GM19035 (cell line): Measurements from ENCODE around the gene CENPE.

Source experiments
- ATAC-seq: cut with Tn5 transposase; IDR thresholded peaks from one replicate; pipeline ENCODE4 v1.9.1; 2021; ENCODE audit not compliant: unreplicated experiment

Gene CENPE

DNA sequence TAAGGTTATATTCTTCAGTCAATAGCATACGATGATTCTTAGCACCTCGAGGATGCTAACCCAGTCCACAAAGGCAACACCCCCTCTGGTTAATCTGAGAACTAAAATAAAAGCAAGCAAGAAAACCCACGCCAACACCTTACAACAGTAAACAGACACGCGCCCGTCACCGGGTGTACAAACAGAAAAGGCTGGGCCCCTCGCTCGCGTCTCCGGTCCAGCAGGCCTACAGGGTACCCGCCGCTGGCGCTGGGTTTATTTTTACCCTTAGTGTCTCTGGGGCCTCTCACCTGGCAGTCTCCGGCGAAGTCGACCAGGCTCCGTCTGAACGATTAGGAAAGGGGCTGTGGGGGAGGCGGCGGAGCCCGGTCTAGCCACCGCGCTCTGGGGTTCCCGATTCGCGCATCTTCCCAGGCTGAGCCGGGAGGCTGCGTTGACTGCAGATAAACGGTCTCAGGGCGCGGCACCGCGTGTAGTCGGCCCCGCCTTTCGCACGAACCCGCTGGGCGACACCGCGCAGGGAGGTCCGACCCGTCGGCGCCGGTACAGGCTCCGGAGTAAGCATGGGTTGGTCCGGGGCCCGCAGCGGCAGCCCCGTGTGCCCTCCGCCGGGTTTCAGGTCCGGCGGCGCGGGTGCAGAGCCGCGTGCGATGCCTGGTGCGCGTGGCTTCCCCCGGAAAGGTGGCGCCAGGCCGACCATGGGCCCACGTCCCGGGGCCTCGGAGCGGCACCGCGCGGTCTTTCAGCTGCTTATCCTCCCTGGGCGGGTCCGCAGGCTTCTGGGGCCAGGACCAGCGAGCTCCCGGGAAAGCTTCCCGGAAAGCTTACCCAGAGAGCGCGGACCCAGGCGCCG, 122.0 kb downstream of the CENPE start:
- ATAC-seq: peak; percentile 52

DNA sequence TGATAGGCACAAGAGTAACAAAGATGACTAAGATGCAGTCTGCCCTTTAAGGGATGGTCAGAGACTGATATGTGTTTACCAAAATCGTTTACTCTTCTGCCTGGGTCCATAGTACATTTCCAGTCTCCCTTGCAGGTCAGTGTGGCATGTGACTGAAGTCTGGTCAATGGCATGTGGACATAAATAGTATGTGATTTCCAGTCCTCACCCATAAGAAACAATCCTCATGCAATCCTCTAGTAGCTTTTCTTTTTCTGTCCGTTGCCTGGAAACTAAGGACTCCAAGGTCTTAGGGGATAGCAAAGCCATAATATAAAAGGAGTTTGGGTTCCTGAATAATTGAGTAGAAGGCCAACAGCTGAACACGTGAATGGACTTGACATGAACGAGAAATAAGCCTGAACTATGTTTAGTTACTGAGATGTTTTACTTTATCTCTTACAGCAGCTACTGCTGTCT, 122.7 kb downstream of the CENPE start:
- peak; percentile 0 for ATAC-seq

DNA sequence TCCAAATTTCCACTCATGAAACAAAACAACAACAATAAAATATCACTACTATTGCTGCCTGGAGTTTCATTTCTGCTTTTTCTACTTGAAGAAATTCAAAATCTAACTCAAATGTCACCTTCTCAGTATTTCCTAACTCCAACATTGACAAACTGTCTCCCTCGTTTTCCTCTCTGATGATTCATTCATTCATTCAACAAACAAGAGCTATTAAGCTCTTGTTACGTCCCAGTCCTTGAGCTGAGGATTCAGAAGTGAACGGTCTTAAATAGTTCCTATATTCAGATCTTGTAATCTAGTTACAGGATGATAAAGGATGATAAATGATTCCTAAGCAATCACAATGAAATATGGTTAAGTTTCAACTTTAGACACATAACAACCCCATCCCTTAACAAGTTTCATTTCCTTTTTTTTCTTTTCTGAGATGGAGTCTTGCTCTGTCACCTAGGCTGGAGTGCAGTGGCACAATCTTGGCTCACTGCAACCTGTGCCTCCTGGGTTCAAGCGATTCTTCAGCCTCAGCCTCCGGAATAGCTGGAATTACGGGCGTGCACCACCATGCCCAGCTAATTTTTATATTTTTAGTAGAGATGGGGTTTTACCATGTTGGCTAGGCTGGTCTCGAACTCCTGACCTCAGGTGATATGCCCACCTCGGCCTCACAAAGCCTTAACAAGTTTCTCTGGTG, 123.3 kb downstream of the CENPE start:
- peak; percentile 29 for ATAC-seq

DNA sequence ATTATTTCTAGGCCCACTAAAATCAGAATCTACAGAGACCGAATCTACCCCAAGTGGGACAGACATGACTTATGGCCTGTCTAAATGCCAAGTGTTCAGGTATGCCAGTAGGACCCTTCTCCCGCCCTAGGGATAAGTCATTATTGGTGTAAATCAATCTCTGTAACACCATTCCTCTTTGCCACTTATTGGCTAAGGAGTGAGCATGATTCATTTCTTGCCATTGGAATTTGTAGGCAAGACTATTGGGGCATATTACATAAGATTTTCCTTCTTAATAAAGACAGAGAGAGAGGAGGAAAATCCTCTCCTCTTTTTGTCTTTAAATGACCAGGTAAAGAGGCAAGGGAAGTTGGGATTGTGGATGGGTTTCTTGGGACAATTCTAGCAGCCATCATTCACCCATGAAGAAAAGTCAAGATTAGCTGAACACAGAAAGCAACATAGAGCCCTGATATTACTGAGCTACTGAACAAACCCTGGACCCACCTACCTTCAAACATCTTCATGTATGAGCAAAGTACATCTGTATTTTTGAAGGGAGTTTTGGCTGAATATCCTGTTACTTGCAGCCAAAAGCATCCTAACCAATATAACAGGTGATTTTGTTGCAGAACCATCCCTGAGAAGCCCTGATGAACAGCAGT, 124.2 kb downstream of the CENPE start:
- ATAC-seq: no peak

DNA sequence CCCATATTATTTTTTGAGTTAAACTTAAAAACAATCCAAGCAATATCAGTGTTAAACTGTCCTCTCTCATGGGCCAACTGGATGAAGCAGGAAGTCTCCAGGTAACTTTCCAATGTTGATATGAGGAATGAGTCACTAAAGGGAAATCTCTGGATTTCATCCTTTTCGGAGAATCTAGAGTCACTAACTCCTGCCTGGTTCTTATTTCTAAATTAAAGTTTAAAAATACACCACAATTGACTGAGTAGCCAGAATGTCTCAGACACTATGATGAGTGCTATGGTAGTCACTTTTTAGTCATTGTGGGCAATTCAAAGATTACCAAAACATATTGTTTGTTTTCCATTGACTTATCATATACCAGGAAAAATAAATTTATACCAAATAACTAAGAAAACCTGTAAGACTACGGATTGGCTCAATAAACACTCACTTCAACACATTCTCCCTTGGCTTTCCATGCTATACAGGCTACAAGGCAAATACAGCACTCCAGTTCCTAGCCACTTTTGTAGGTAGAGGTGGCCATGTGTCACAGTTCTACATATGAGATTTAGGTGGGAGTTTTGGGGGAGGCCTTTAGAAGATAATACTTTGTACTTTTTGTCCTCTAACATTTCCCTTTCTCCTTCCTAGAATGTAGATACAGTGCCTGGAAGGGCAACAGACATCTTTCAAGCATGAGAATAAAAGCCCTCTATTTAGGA, 130.1 kb downstream of the CENPE start:
- no peak for ATAC-seq

DNA sequence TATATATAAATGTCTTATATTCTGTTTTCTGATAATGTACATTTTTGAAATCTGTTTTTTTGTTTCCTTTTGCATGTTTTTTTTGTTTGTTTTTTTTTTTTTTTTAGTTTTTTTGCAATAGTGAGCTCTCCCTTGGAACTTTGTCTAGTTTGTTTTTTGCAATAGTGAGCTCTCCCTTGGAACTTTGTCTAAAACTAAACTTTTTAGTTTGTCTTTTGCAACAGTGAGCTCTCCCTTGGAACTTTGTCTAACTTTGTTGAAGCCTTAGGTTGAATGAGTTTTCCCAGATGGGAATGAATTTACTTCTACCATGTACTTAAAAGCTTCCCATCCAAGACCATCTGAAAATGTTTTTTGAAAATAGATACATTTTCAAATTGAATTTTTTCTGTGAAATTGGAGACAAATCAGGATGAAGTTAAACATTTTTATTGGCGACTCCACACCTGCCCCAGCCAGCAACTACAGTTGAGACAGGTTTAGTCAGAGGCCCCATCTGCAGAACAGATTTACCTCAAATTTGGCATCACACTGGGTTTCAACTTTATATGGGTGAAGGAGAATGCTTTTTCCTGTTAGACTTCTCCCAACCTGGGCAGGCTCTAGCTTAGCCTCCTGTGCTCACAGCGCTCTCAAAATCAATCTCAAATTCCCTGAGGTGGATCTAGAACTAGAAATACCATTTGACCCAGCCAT, 137.5 kb downstream of the CENPE start:
- ATAC-seq: no peak
